ENCODE data around the gene JPH3.

JPH3 gene

GRCh38 chr16:87583453-87584131, 18.7 kb upstream of the JPH3 start:
- Histone ChIP-seq H3K36me3 (replicated peaks) (no peaks in the 10 kb centered on the region), H3K27ac (peak overlapping the region; percentile 97), H3K4me3 (ENCODE audit: low read depth, low read length) (no peak overlapping the region), H3K27me3 (replicated peaks) (no peaks in the 10 kb centered on the region)
- in situ Hi-C loops (cut with HindIII; ENCODE audit: low pct_ligation_motif_present, low sequenced_read_pairs), result no loop called here
- TF ChIP-seq CTCF (IDR thresholded peaks at IDR 0.05; ENCODE audit: low read depth, low read length, missing control alignments), result no peak
- peak; percentile 85 for DNase-seq

- in situ Hi-C loops (cut with HindIII; ENCODE audit: low pct_ligation_motif_present, low sequenced_read_pairs), result no loop called here
- TF ChIP-seq CTCF (IDR thresholded peaks at IDR 0.05; ENCODE audit: low read depth, low read length, missing control alignments), result no peak
These were observed 18.0 kb upstream of the JPH3 start for GRCh38 chr16:87584271-87584670.

GRCh38 chr16:87584975-87585374, 17.3 kb upstream of the JPH3 start:
- no peak for TF ChIP-seq CTCF (IDR thresholded peaks at IDR 0.05; ENCODE audit: low read depth, low read length, missing control alignments)
- DNase-seq, result no peak
- in situ Hi-C loops (cut with HindIII; ENCODE audit: low pct_ligation_motif_present, low sequenced_read_pairs), result no loop called here
- no peak overlapping the region for H3K4me3 ChIP-seq (ENCODE audit: low read depth, low read length)
- no peak overlapping the region for H3K27ac ChIP-seq
- H3K36me3 ChIP-seq (replicated peaks), result no peaks in the 10 kb centered on the region
- peaks cover 3% of the 10 kb centered on the region for H3K27me3 ChIP-seq (replicated peaks)

More at GRCh38 chr16:87584271-87584670, 18.0 kb upstream of the JPH3 start:
- Histone ChIP-seq H3K4me3 (ENCODE audit: low read depth, low read length) (no peak overlapping the region), H3K36me3 (replicated peaks) (no peaks in the 10 kb centered on the region), H3K27ac (peak overlapping the region; percentile 97), H3K27me3 (replicated peaks) (no peaks in the 10 kb centered on the region)
- DNase-seq, result peak; percentile 81

GRCh38 chr16:87585442-87586200, 16.7 kb upstream of the JPH3 start:
- Histone ChIP-seq H3K36me3 (replicated peaks) (no peaks in the 10 kb centered on the region), H3K27ac (peak overlapping the region; percentile 46), H3K27me3 (replicated peaks) (peaks cover 3% of the 10 kb centered on the region), H3K4me3 (ENCODE audit: low read depth, low read length) (no peak overlapping the region)
- no peak for TF ChIP-seq CTCF (IDR thresholded peaks at IDR 0.05; ENCODE audit: low read depth, low read length, missing control alignments)
- no peak for DNase-seq
- in situ Hi-C loops (cut with HindIII; ENCODE audit: low pct_ligation_motif_present, low sequenced_read_pairs), result no loop called here

- peaks cover 7% of the 10 kb centered on the region for H3K27me3 ChIP-seq (replicated peaks)
- no peak overlapping the region for H3K4me3 ChIP-seq (ENCODE audit: low read depth, low read length)
- no peaks in the 10 kb centered on the region for H3K36me3 ChIP-seq (replicated peaks)
- DNase-seq, result peak; percentile 72
- in situ Hi-C loops (cut with HindIII; ENCODE audit: low pct_ligation_motif_present, low sequenced_read_pairs), result no loop called here
- peak overlapping the region; percentile 46 for H3K27ac ChIP-seq
- no peak for TF ChIP-seq CTCF (IDR thresholded peaks at IDR 0.05; ENCODE audit: low read depth, low read length, missing control alignments)
These were observed 16.0 kb upstream of the JPH3 start for GRCh38 chr16:87586201-87586782.

Data from brain microvascular endothelial cell (primary cell).